SK-N-SH (cell line): ENCODE results near the gene RCAN1. TPM values are rescaled to one million over a fixed set of nuclear protein-coding genes. Genes with fewer than 3 reads are reported as not detected.

Experiments used
- CTCF ChIA-PET: fragments of 300-600, 350-600 bp; formaldehyde crosslinking; extraction: SDS; loops from one replicate; lab custom pipeline; 2021; lab: Yijun Ruan, JAX
- POLR2A ChIA-PET: fragments of 350-600 bp; sonication (Branson Sonifier 250); formaldehyde crosslinking; extraction: SDS; loops from one replicate; lab custom pipeline; 2020; ENCODE audit warnings: antibody characterized with exemption, inconsistent platforms; lab: Yijun Ruan, JAX
- DNase-seq: peaks from one replicate; pipeline ENCODE4 v3.0.0; 2012
- H2AFZ ChIP-seq: fragments of 200-600 bp; sonication (generic); 2 replicates; pipeline ENCODE4 v1.8.1; 2016; ENCODE audit warnings: antibody characterized with exemption, mild to moderate bottlenecking, low read depth
- H3F3A ChIP-seq: fragments of 200-600 bp; sonication (generic); replicated peaks from 2 replicates; pipeline ENCODE3; 2016; ENCODE audit warnings: antibody characterized with exemption, mild to moderate bottlenecking; ENCODE audit not compliant: insufficient read depth
- H3K27ac ChIP-seq, 2 experiments: fragments of 200-500 bp in 1 of 2; fragments of 200-600 bp in 1 of 2; sonication (Bioruptor generic) in 1 of 2; sonication (generic), shearing (Covaris generic) in 1 of 2; 2 replicates each; pipeline versions ENCODE4 v1.5.1 to v1.6.1; 2014 to 2016; ENCODE audit warnings: low read depth in 2 of 2, inconsistent platforms in 1 of 2, low read length in 1 of 2, mild to moderate bottlenecking in 1 of 2, mixed read lengths in 1 of 2
- H3K27me3 ChIP-seq: fragments of 200-600 bp; sonication (generic), shearing (Covaris generic); 2 replicates; pipeline ENCODE4 v1.6.1; 2016; ENCODE audit warnings: mixed run types; ENCODE audit not compliant: insufficient read depth
- H3K36me3 ChIP-seq, 2 experiments: fragments of 200-500 bp in 1 of 2; fragments of 200-600 bp in 1 of 2; sonication (Bioruptor generic) in 1 of 2; sonication (generic) in 1 of 2; replicated peaks in 1 of 2; 2 replicates each; pipeline versions ENCODE3 to v1.5.1; 2014 to 2016; ENCODE audit warnings: low read length in 1 of 2, mild to moderate bottlenecking in 1 of 2; ENCODE audit not compliant: insufficient read depth in 2 of 2, control insufficient read depth in 1 of 2
- H3K4me1 ChIP-seq, 2 experiments: fragments of 200-500 bp in 1 of 2; fragments of 200-600 bp in 1 of 2; sonication (Bioruptor generic) in 1 of 2; sonication (generic), shearing (Covaris generic) in 1 of 2; 2 replicates each; pipeline versions ENCODE4 v1.5.1 to v1.6.1; 2014 to 2016; ENCODE audit warnings: low read depth in 1 of 2, low read length in 1 of 2, mixed run types in 1 of 2; ENCODE audit not compliant: insufficient read depth in 2 of 2, control insufficient read depth in 1 of 2
- H3K4me2 ChIP-seq: fragments of 200-600 bp; sonication (generic), shearing (Covaris generic); 2 replicates; pipeline ENCODE4 v1.6.1; 2017; ENCODE audit warnings: mixed run types
- H3K4me3 ChIP-seq, 2 experiments: fragments of 200-500 bp in 1 of 2; fragments of 200-600 bp in 1 of 2; sonication (Bioruptor generic) in 1 of 2; sonication (generic), shearing (Covaris generic) in 1 of 2; 2 replicates each; pipeline versions ENCODE4 v1.5.1 to v1.8.1; 2014 to 2016; ENCODE audit warnings: low read depth in 2 of 2, inconsistent platforms in 1 of 2, low read length in 1 of 2, mild to moderate bottlenecking in 1 of 2, mixed read lengths in 1 of 2, moderate library complexity in 1 of 2
- H3K79me2 ChIP-seq: fragments of 200-600 bp; sonication (generic); 2 replicates; pipeline ENCODE4 v1.8.1; 2017; ENCODE audit warnings: mild to moderate bottlenecking; ENCODE audit not compliant: insufficient read depth
- H3K9ac ChIP-seq: fragments of 200-600 bp; sonication (generic); 2 replicates; pipeline ENCODE4 v1.6.1; 2017; ENCODE audit warnings: mixed run types
- H3K9me2 ChIP-seq: fragments of 200-600 bp; sonication (generic); 2 replicates; pipeline ENCODE4 v1.6.1; 2017; ENCODE audit warnings: mixed run types
- H3K9me3 ChIP-seq: fragments of 200-600 bp; sonication (generic); 2 replicates; pipeline ENCODE4 v1.6.1; 2017; ENCODE audit warnings: mixed run types, mild to moderate bottlenecking, moderate library complexity
- H4K20me1 ChIP-seq: fragments of 200-600 bp; sonication (generic); 2 replicates; pipeline ENCODE4 v1.6.1; 2017; ENCODE audit warnings: mild to moderate bottlenecking, mixed run types; ENCODE audit not compliant: insufficient read depth
- ELF1 ChIP-seq: IDR thresholded peaks from 2 replicates; pipeline ENCODE4 v1.4.0; 2012
- EP300 ChIP-seq, 2 experiments: IDR thresholded peaks; 2 replicates each; pipeline versions ENCODE4 v1.4.0 to v1.6.1; 2012; ENCODE audit warnings: borderline replicate concordance in 1 of 2, low read depth in 1 of 2, low read length in 1 of 2
- EZH2phosphoT487 ChIP-seq: fragments of 200-600 bp; sonication (generic); IDR thresholded peaks from 2 replicates; pipeline ENCODE4 v1.6.1; 2017; ENCODE audit warnings: low read depth, mixed run types, mild to moderate bottlenecking, antibody characterized with exemption, moderate library complexity, borderline replicate concordance
- FOXM1 ChIP-seq: IDR thresholded peaks from 2 replicates; pipeline ENCODE4 v1.4.0; 2012; ENCODE audit warnings: low read depth, mild to moderate bottlenecking
- MXI1 ChIP-seq: IDR thresholded peaks from 2 replicates; pipeline ENCODE4 v1.6.1; 2012; ENCODE audit warnings: mild to moderate bottlenecking, low read depth, low read length, improper control_type of control experiment
- RCOR1 ChIP-seq: fragments of 150-350 bp; IDR thresholded peaks from 2 replicates; pipeline ENCODE4 v1.6.1; 2017; ENCODE audit warnings: antibody characterized with exemption, low read length
- RFX5 ChIP-seq: IDR thresholded peaks from 2 replicates; pipeline ENCODE4 v1.6.1; 2012; ENCODE audit warnings: mild to moderate bottlenecking, improper control_type of control experiment, low read length
- RXRA ChIP-seq: IDR thresholded peaks from 2 replicates; pipeline ENCODE4 v1.4.0; 2012; ENCODE audit warnings: low read depth, mild to moderate bottlenecking, borderline replicate concordance
- SIN3A ChIP-seq: IDR thresholded peaks from 2 replicates; pipeline ENCODE4 v1.6.1; 2012; ENCODE audit warnings: low read depth, mild to moderate bottlenecking, low read length, moderate library complexity, borderline replicate concordance
- SMC3 ChIP-seq: IDR thresholded peaks from 2 replicates; pipeline ENCODE4 v1.6.1; 2012; ENCODE audit warnings: low read depth, low read length, improper control_type of control experiment
- TAF1 ChIP-seq: IDR thresholded peaks from 2 replicates; pipeline ENCODE4 v1.6.1; 2012; ENCODE audit warnings: low read depth, mild to moderate bottlenecking, low read length, moderate library complexity, borderline replicate concordance
- TCF12 ChIP-seq: IDR thresholded peaks from 2 replicates; pipeline ENCODE4 v1.4.0; 2012
- YY1 ChIP-seq: IDR thresholded peaks from 2 replicates; pipeline ENCODE4 v1.4.0; 2012; ENCODE audit warnings: low read depth, mild to moderate bottlenecking
- WGBS: methylation state at CpG from one replicate; pipeline ENCODE4 v1.1.6; 2017; ENCODE audit warnings: low lambda C conversion rate; 5-methylcytosine and 5-hydroxymethylcytosine counted together
- polyA plus RNA-seq, 3 experiments: library from polyadenylated mRNA; depleted of rRNA; stranded (reverse); fragments of >200 nt; gene quantifications; 2 replicates each; pipeline ENCODE4 v1.2.3, GENCODE V29; 2012
- TF ChIP-seq, protein P1 (sequence below): IDR thresholded peaks from 2 replicates; pipeline ENCODE4 v1.4.0; 2012; ENCODE audit warnings: low read depth

RCAN1 gene
- polyA plus RNA-seq, 1 of the 3 experiments (the other 2 are of a cell fraction) = 16.7 TPM

DNA sequence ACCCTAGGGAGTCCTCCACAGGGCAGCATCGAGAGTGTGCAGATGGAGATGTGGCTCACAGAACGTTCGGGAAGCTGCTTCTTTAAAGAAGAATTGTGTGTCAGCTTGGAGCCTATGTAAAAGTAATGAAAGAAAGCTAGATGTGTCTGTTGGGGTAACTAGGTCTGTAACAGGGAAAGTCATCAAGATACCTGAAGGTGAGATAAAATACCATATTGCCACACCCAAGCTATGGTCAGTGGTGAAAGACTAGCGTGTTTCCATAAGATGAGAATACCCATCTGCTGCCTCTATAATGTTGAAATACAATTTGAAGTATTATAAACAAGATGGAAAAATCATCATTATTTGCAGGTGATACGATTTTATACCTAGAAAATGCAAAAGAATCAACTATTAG is 17.5 kb downstream of the RCAN1 start:
- no peak overlapping the region for H2AFZ ChIP-seq
- peaks cover 3 to 5% of the 10 kb centered on the region in 2 experiments; a peak in 2 of 4 replicates for H3K4me1 ChIP-seq
- H3K9ac ChIP-seq = no peak overlapping the region
- 83% methylated on average over 5 of the region's 5 CpGs for WGBS
- H3K27me3 ChIP-seq = no peaks in the 10 kb centered on the region
- H3K9me3 ChIP-seq = no peaks in the 10 kb centered on the region
- no peak for TF ChIP-seq SIN3A
- H3K9me2 ChIP-seq = no peaks in the 10 kb centered on the region
- no peaks in the 10 kb centered on the region for H3K79me2 ChIP-seq
- no peaks in the 10 kb centered on the region for H4K20me1 ChIP-seq
- DNase-seq = no peak
- no peak overlapping the region for H3K27ac ChIP-seq
- ChIA-PET CTCF (no interaction called here), POLR2A (no interaction called here)
- H3K4me3 ChIP-seq = no peak overlapping the region
- no peaks in the 10 kb centered on the region for H3K36me3 ChIP-seq
- H3K4me2 ChIP-seq = no peak overlapping the region
- H3F3A ChIP-seq = no peaks in the 10 kb centered on the region

DNA sequence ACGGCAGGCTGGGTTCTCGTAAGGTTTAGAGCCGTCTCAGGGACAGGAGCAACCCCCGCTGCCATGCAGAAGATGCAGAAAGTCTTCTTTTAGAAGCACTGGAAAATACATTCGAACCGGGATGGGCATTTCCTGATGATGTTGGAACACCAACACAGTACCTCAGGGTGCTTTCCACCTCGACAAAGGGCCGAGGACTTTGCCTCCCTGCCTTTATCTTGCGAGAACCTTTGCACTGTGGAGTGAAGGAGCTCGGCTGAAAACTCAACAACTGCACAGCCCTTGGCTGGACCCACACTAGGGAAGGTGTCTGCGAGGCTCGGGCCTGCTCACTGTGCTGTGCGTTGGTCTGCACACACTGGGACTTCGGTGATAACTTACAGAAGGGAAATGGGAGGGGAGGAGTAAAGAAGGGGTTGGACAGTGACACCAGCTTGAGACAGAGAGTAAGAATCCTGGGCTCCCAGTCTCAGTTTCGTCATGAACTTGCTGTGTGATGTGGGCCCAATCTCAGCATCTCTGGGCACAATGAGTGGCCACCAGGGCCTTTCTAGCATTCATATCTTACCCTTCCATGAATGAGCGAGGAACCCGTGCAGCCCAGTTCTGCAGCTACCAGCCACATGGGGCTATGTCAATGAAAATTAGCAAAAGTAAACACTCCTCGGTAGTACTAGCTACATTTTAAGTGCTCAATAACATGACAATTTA is 18.2 kb downstream of the RCAN1 start:
- no peaks in the 10 kb centered on the region for H3K9me3 ChIP-seq
- H4K20me1 ChIP-seq = no peaks in the 10 kb centered on the region
- H3K4me1 ChIP-seq = peaks cover 3 to 5% of the 10 kb centered on the region in 2 experiments; a peak in 2 of 4 replicates
- 94% methylated on average over 18 of the region's 18 CpGs for WGBS
- H3K4me2 ChIP-seq = no peak overlapping the region
- H3K79me2 ChIP-seq = no peaks in the 10 kb centered on the region
- no peak overlapping the region for H3K9ac ChIP-seq
- H3K27me3 ChIP-seq = no peaks in the 10 kb centered on the region
- TF ChIP-seq, protein P1, sequence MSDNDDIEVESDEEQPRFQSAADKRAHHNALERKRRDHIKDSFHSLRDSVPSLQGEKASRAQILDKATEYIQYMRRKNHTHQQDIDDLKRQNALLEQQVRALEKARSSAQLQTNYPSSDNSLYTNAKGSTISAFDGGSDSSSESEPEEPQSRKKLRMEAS = no peak
- TF ChIP-seq TAF1 = no peak
- no peak for TF ChIP-seq SMC3
- no peak for TF ChIP-seq FOXM1
- TF ChIP-seq ELF1 = no peak
- TF ChIP-seq MXI1 = no peak
- TF ChIP-seq YY1 = no peak
- TF ChIP-seq RFX5 = no peak
- TF ChIP-seq SIN3A = no peak
- no peak for TF ChIP-seq EZH2phosphoT487
- no peak for TF ChIP-seq TCF12
- TF ChIP-seq RCOR1 = no peak
- TF ChIP-seq EP300 (IDR thresholded peaks at IDR 0.05; ENCODE audit: borderline replicate concordance in 1 of 2, low read depth in 1 of 2, low read length in 1 of 2) = no peak
- TF ChIP-seq RXRA = no peak
- TF ChIP-seq, all 33 proteins: peak for 0
- H3K9me2 ChIP-seq = no peaks in the 10 kb centered on the region
- DNase-seq = no peak
- ChIA-PET POLR2A (no interaction called here), CTCF (no interaction called here)
- no peak overlapping the region for H2AFZ ChIP-seq
- no peak overlapping the region for H3K27ac ChIP-seq
- no peak overlapping the region for H3K4me3 ChIP-seq
- H3F3A ChIP-seq = no peaks in the 10 kb centered on the region
- no peaks in the 10 kb centered on the region for H3K36me3 ChIP-seq
